Immature natural killer cell (primary cell): ENCODE measurements around the gene SMIM38. TPM values are rescaled to one million over a fixed set of nuclear protein-coding genes. Genes with fewer than 3 reads are reported as not detected.

ENCODE experiments used
- DNase-seq, 3 donors: peaks; one replicate each; pipeline ENCODE4 v3.0.0; 2022; ENCODE audit warnings: mixed read lengths in 1 of 3
- H3K27ac Mint-ChIP-seq, 6 donors: one replicate each; pipeline ENCODE4 v1.8.0; 2020; ENCODE audit warnings: mixed read lengths in 6 of 6, mild to moderate bottlenecking in 5 of 6, inconsistent platforms in 4 of 6, moderate library complexity in 3 of 6
- H3K27me3 Mint-ChIP-seq, 3 donors: one replicate each; pipeline ENCODE4 v1.8.0; 2020 to 2021; ENCODE audit warnings: low read depth in 3 of 3, mild to moderate bottlenecking in 3 of 3, mixed read lengths in 3 of 3, moderate library complexity in 3 of 3, inconsistent platforms in 1 of 3
- H3K36me3 Mint-ChIP-seq, 3 donors: one replicate each; pipeline ENCODE4 v1.8.0; 2020; ENCODE audit warnings: mixed read lengths in 3 of 3, inconsistent platforms in 2 of 3, mild to moderate bottlenecking in 2 of 3
- H3K4me1 Mint-ChIP-seq, 2 donors: one replicate each; pipeline ENCODE4 v1.8.0; 2020; ENCODE audit warnings: inconsistent platforms in 2 of 2, mild to moderate bottlenecking in 2 of 2, mixed read lengths in 2 of 2, moderate library complexity in 1 of 2
- H3K4me3 Mint-ChIP-seq, 5 donors: one replicate each; pipeline ENCODE4 v1.8.0; 2020; ENCODE audit warnings: mild to moderate bottlenecking in 5 of 5, mixed read lengths in 5 of 5, inconsistent platforms in 3 of 5, moderate library complexity in 3 of 5
- H3K9me3 Mint-ChIP-seq, 6 donors: one replicate each; pipeline ENCODE4 v1.8.0; 2020; ENCODE audit warnings: mild to moderate bottlenecking in 6 of 6, mixed read lengths in 6 of 6, inconsistent platforms in 4 of 6, moderate library complexity in 3 of 6
- polyA plus RNA-seq, 3 donors: library from polyadenylated mRNA; unstranded; fragments of 300-500 nt; fragmentation: Illumina TruSeq; gene quantifications; one replicate each; pipeline ENCODE4 v1.2.3, GENCODE V29; 2021

The SMIM38 gene
- not detected for polyA plus RNA-seq

DNA sequence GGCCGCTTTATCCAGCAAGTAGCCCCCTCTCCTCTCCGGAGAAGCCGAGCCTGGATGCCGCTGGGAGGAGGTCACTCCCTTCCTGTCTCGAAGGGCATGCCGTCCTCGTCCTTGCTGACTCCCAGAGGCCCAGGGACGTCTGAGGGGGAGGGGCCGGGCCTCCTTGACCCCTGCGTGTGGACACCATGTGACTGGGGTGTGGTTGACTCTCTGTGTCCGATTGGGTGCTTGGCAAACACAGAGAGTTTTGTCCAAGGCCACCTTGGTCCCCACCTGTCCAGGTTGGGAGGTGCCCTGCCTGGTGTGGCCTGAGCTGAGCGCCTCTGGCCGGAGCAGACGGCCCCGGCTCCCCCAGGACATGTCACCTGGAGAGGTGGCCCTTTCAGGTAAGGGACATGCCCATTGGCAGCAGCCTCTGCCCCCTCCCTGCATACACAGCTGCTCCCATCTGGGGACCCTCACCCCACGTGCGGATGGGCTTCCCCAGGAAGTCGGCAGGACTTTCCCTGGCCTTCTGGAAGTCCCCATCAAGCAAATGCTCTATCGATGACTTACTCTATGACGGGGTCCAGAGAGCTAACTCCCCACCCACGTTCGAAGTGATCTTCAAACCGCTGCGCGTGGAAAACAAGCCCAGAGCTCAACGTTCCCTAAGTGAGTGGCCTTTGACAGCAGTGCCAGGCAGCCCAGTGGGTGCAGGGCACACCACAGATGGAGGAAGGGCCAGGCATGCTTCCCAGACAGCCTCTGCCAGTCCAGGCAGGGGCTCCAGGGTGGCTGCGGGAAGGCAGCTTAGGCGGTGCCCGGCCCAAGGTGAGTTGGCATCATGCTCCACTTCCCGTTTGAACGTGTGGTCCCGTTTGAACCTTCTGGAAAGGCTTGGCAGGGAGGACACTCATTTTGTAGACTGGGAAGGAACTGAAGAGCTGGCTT is at the start of gene SMIM38:
Gene SMIM38 (plus strand): TSS at position 634 of the 933 bp plus-strand sequence. CDS start 1,912 bp downstream, outside the sequence.
- Mint-ChIP-seq H3K27me3 (peaks cover 2 to 17% (median 5%) of the 10 kb centered on the region in 3 donors), H3K4me1 (no peaks in the 10 kb centered on the region), H3K27ac (no peak within 1 kb of the TSS), H3K36me3 (no peaks in the 10 kb centered on the region), H3K9me3 (no peaks in the 10 kb centered on the region), H3K4me3 (no peak within 1 kb of the TSS)
- DNase-seq = no peak

DNA sequence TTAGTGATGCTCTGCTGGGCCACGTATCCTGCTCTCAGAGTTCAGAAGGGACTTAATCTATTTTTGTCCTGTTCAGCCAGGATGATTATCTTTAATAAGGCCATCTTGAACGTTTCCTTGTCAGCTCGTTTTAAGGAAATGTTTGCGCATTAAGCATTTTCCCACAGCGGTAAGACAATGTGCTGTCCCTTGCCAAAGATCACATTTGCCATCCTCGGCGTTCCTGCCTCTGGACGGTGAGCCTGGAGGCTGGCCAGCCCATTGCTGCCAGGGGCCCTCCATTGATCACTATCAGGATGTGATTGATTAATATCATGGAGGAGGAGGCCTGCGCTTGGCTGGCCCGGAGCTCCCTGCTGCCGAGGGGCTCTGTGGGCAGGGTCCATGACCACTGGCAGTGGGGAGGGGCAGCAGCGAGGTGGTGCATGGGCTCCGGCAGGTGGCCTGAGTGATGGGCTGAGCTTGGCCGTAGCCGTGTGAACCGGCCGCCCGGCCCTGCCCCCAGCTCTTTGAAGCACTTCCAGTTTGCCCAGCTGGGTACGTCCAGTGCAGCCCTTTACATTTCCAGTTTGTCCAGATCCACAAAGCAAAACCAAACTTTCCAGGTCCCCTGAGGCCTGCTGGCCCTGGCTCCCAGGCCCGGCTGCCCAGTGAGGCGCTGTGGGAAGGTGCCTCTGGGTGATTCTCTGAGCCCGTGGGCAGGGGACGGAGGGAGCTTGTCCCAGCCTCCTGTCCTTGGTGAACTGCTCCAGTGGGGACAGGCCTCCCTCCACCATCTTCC is 49.5 kb upstream of the SMIM38 start:
- H3K27ac Mint-ChIP-seq = no peak overlapping the region
- no peak for DNase-seq
- no peak overlapping the region for H3K4me3 Mint-ChIP-seq
- peaks cover 0 to 4% (median 0%) of the 10 kb centered on the region in 6 donors for H3K9me3 Mint-ChIP-seq
- H3K36me3 Mint-ChIP-seq = no peaks in the 10 kb centered on the region
- H3K4me1 Mint-ChIP-seq = no peaks in the 10 kb centered on the region
- H3K27me3 Mint-ChIP-seq = peaks cover 0 to 8% (median 4%) of the 10 kb centered on the region in 3 donors

DNA sequence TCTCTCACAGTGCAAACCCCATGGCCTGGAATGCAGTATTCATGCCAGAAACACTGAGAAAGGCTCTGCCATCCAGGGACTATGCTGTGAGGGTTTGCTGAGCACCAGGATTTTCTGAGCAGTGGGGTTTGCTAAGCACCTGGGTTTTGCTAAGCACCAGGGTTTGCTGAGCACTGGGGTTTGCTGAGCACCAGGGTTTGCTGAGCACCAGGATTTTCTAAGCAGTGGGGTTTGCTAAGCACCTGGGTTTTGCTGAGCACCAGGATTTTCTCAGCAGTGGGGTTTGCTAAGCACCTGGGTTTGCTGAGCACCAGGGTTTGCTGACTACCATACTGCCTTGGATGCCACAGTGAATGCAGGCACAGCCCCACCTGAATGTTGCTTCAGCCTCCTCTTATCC is 48.3 kb upstream of the SMIM38 start:
- Mint-ChIP-seq H3K4me3 (no peak overlapping the region), H3K4me1 (no peaks in the 10 kb centered on the region), H3K9me3 (peaks cover 0 to 4% (median 0%) of the 10 kb centered on the region in 6 donors), H3K27me3 (peaks cover 0 to 4% (median 4%) of the 10 kb centered on the region in 3 donors), H3K27ac (no peak overlapping the region), H3K36me3 (no peaks in the 10 kb centered on the region)
- DNase-seq = no peak

DNA sequence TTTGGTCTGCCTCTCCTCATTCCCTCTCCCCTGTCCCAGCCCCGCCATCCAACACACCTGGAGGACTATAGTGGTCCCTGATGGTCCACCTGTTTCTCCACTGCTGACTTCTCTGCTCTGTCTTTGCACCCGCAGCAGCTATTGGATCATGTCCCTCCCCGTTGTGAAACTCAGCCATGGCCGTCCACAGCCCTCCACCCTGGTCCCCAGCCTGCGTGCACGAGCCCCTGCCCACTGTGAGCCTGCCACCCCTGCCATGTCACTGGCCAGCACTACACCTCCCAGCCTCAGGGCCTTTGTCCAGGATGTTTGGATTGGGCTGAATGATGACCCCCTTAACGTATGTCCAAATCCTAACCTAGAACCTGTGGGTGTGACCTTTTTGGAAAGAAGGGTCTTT is 47.7 kb upstream of the SMIM38 start:
- H3K4me1 Mint-ChIP-seq = no peaks in the 10 kb centered on the region
- no peak overlapping the region for H3K4me3 Mint-ChIP-seq
- no peak for DNase-seq
- no peak overlapping the region for H3K27ac Mint-ChIP-seq
- peaks cover 0 to 4% (median 2%) of the 10 kb centered on the region in 3 donors for H3K27me3 Mint-ChIP-seq
- peaks cover 0 to 4% (median 0%) of the 10 kb centered on the region in 6 donors for H3K9me3 Mint-ChIP-seq
- no peaks in the 10 kb centered on the region for H3K36me3 Mint-ChIP-seq

DNA sequence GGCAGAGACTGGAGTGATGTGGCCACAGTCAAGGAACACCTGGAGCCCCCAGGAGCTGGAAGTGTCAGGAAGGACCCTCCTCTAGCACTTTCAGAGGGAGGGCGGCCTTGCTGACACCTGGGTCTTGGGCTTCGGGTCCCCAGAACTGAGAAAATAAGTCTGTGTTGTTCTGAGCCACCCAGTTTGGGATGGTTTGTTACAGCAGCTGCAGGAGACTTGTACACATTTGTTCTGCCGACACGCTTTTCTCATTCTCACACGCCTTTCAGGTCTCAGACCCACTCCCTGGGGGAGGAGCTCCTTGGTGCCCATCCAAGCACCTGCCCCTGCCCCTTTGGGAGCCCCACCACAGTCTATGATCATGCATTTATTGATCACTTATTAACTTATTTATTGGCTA is 47.2 kb upstream of the SMIM38 start:
- no peak for DNase-seq
- Mint-ChIP-seq H3K27ac (no peak overlapping the region), H3K4me3 (no peak overlapping the region), H3K4me1 (no peaks in the 10 kb centered on the region), H3K9me3 (peaks cover 0 to 4% (median 0%) of the 10 kb centered on the region in 6 donors), H3K27me3 (peaks cover 0 to 4% (median 0%) of the 10 kb centered on the region in 3 donors), H3K36me3 (no peaks in the 10 kb centered on the region)

DNA sequence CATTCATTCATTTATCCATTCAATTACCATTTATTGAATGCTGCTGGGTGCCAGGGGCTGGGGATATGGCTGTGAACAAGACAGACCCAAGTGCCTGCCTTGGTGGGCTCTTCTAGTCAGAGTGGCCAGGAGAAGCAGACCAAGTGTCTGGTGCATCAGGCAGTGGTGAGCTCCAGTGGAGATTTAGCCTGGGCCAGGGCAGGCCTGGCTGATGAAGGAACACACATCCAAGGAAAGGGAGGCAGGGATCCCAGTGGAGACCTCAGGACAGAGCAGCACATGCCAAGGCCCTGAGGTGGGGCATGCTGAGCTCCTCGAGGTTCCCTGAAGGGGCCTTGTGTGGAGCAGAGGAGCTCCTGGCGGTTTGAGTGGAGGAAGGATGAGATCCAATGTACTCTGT is 46.6 kb upstream of the SMIM38 start:
- peaks cover 0 to 2% (median 0%) of the 10 kb centered on the region in 3 donors for H3K27me3 Mint-ChIP-seq
- no peaks in the 10 kb centered on the region for H3K36me3 Mint-ChIP-seq
- no peak overlapping the region for H3K4me3 Mint-ChIP-seq
- no peak for DNase-seq
- H3K9me3 Mint-ChIP-seq = peaks cover 0 to 4% (median 0%) of the 10 kb centered on the region in 6 donors
- H3K4me1 Mint-ChIP-seq = no peaks in the 10 kb centered on the region
- H3K27ac Mint-ChIP-seq = no peak overlapping the region

DNA sequence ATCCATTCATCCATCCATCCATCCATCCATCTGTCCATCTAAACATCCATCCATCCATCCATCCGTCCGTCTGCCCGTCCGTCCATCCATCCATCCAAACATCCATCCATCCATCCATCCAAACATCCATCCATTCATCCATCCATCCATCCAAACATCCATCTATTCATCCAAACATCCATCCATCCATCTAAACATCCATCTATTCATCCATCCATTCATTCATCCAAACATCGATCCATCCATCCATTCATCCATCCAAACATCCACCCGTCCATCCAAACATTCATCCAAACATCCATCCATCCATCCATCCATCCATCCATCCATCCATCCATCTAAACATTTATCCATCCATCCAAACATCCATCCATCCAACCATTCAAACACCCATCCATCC is 45.3 kb upstream of the SMIM38 start:
- Mint-ChIP-seq H3K36me3 (no peaks in the 10 kb centered on the region), H3K27ac (no peak overlapping the region), H3K4me1 (no peaks in the 10 kb centered on the region), H3K4me3 (no peak overlapping the region), H3K9me3 (peaks cover 0 to 4% (median 0%) of the 10 kb centered on the region in 6 donors), H3K27me3 (no peaks in the 10 kb centered on the region)
- no peak for DNase-seq

DNA sequence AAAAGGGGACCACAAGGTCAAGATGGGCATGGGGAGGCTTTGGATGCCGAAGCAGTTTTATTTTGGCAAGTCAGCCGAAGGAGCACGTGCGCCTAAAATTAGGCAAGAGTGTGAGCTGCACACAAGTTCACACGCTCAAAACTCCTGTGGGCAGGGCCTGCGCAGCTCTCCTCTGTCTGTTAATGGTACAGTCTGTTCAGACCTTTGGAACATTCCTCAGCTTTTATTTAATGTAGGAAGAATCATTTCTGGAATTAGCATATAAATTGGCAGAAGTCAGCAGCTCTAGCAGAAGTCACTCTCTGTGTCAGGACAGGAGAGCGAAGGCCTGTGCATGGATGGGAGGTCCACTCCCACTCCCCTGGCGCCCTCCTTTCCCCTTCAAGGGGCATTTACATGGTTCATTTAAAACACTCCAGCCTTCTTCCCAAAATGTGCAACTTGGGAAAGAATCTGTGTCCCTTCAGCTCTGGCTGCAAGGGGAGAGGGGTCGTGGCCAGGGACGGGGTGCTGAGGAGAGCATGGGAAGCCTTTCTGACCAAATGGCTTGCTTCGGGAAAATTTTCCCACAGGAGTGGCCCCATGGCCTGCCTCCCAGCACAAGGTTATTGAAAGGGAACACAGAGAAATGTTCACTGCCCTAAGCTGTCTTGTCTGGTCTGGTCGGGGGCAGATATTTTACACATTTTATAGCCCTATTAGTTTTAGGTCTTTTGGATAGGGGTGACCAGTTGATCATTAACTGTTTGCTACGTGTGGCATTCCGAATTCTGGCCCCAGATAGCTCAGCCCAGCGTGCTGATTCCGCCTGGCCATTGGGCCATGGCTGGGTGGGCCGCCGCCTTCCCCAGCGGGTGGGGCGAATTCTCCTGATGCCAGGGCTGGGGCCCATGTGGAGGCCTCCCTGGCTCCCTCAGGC is 43.9 kb upstream of the SMIM38 start:
- H3K36me3 Mint-ChIP-seq = no peaks in the 10 kb centered on the region
- H3K27ac Mint-ChIP-seq = no peak overlapping the region
- H3K4me3 Mint-ChIP-seq = no peak overlapping the region
- no peak for DNase-seq
- H3K4me1 Mint-ChIP-seq = no peaks in the 10 kb centered on the region
- H3K27me3 Mint-ChIP-seq = no peaks in the 10 kb centered on the region
- peaks cover 0 to 4% (median 0%) of the 10 kb centered on the region in 6 donors for H3K9me3 Mint-ChIP-seq

DNA sequence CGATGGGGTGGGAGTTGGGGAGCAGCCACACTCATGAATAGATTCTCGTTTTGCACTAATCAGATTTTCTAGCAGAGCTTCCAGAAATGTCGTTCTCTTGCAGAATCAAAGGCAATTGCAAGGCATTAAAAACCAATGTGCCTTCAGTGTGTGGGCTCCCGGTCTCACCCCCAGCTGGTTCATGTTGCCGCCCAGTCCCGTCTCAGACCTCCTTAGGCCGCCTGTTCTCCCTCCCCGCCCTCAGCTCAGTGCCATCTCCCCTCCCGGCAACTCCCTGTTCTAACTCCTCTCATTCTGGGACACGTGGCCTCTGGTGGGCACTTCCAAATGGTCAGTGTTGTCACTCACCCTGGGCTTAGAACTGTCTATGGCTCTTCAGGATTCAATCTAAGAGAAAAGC is 42.5 kb upstream of the SMIM38 start:
- Mint-ChIP-seq H3K4me1 (no peaks in the 10 kb centered on the region), H3K9me3 (no peaks in the 10 kb centered on the region), H3K27ac (no peak overlapping the region), H3K36me3 (no peaks in the 10 kb centered on the region), H3K4me3 (no peak overlapping the region), H3K27me3 (peaks cover 0 to 3% (median 0%) of the 10 kb centered on the region in 3 donors)
- no peak for DNase-seq

DNA sequence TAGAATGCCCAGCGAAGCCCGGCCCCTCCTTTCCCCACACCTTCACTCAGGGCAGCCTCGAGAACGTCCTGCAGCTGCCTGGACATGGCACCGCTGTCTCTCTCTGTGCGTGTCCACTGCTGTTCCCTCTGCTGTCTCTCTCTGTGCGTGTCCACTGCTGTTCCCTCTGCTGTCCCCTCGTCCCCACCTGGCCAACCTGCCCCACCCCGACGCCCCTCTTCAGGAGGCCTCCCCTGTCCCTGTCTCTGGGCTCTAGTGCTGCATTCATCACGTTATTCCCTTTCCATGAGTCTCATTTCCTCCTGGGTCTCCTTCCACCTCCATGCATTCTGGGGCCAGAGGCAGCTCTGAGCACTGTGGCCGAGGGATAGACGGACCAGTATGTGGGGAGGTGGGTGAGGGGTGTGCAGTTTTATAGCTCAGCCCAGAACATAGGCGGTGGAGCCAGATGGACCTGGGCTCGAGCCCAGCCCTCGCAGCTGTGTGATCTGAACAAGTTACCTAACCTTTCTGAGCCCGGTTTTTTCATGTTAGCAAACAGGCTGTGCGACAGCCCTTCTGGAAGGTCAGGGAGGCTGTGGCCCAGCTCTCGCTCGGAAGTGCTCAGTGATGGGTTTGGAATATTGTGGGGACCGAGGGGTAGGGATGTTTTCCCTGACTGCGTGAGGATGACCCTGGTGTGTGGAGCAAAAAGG is 41.9 kb upstream of the SMIM38 start:
- no peaks in the 10 kb centered on the region for H3K4me1 Mint-ChIP-seq
- DNase-seq = no peak
- H3K27me3 Mint-ChIP-seq = peaks cover 0 to 3% (median 0%) of the 10 kb centered on the region in 3 donors
- H3K27ac Mint-ChIP-seq = no peak overlapping the region
- H3K36me3 Mint-ChIP-seq = no peaks in the 10 kb centered on the region
- H3K4me3 Mint-ChIP-seq = no peak overlapping the region
- H3K9me3 Mint-ChIP-seq = no peaks in the 10 kb centered on the region

DNA sequence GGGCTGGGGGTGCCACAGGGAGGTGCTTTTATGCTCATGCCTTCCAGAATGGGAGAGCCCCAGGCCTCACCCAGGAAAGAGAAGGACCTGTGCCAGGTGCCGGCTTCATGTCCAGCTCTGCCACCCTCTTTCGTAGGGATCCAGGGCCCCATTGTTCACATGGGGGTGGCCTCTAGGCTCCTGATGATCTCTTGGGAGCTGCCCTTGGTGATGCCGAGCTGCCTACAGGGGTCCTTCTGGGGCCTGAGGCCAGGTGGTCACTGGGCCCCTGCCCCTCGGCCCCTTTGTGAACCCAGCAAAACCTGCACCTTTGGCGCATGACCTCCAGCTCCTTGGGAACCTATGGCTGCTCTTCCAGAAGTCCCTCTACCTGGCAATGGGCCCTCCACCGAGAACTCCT is 41.4 kb upstream of the SMIM38 start:
- peaks cover 0 to 3% (median 0%) of the 10 kb centered on the region in 3 donors for H3K27me3 Mint-ChIP-seq
- H3K4me3 Mint-ChIP-seq = no peak overlapping the region
- no peaks in the 10 kb centered on the region for H3K36me3 Mint-ChIP-seq
- H3K4me1 Mint-ChIP-seq = no peaks in the 10 kb centered on the region
- H3K27ac Mint-ChIP-seq = no peak overlapping the region
- no peaks in the 10 kb centered on the region for H3K9me3 Mint-ChIP-seq
- no peak for DNase-seq

DNA sequence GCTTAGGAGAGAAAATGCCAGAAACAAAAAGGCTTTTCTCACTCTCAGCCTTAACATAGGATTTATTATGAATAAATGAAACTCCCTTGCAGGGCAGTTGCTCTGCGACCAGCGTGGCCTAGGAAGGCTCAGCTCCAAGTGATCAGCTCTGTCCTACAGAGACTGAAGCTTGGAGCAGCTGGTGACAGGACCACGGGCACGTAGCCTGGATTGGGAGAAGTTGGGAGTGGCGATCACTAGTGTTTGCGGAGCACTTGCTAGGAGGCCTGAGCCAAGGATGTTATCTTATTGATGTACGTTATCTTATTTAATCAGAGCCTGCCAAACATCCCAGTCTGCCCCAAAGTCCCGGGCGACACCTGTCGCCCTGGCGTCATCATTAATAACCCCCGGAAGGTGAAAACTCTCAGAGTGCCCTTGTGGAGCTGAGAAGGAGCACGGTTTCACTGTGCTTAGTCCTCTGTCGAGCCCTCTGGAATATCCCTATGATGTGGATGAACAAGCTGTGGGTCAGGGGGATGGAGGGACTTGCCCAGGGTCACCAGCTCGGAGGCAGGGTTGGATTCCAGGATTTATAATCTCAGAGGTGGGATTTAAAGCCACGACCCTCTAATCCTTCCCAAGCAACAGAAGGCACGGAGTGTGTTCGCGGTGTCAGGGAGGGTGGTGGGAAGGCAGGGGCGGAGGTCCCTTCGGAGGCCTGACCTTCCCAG is 40.8 kb upstream of the SMIM38 start:
- H3K4me3 Mint-ChIP-seq = no peak overlapping the region
- H3K27me3 Mint-ChIP-seq = peaks cover 0 to 3% (median 0%) of the 10 kb centered on the region in 3 donors
- no peaks in the 10 kb centered on the region for H3K36me3 Mint-ChIP-seq
- H3K9me3 Mint-ChIP-seq = no peaks in the 10 kb centered on the region
- no peak overlapping the region for H3K27ac Mint-ChIP-seq
- no peaks in the 10 kb centered on the region for H3K4me1 Mint-ChIP-seq
- no peak for DNase-seq
